GM23338 (cell line): Measurements from ENCODE around the gene GPR35. TPM values are rescaled to one million over a fixed set of nuclear protein-coding genes. Genes with fewer than 3 reads are reported as not detected.

Experiments
- ATAC-seq: fragments of 200-7000 bp; cut with Tn5 transposase; 3 replicates; pipeline ENCODE4 v1.9.1; 2020
- DNase-seq: peaks from one replicate; pipeline ENCODE4 v3.0.0-alpha.2; 2015; ENCODE audit warnings: low spot score
- H2AFZ ChIP-seq: fragments of 200-600 bp; sonication (generic); 2 replicates; pipeline ENCODE4 v1.8.0; 2016; ENCODE audit warnings: antibody characterized with exemption, mild to moderate bottlenecking, moderate library complexity
- H3F3A ChIP-seq: fragments of 200-600 bp; sonication (generic); replicated peaks from 2 replicates; pipeline ENCODE4 v1.8.0; 2017; ENCODE audit warnings: antibody characterized with exemption, mixed run types, low read depth
- H3K27ac ChIP-seq: fragments of 200-600 bp; sonication (generic); 2 replicates; pipeline ENCODE4 v1.6.1; 2016; ENCODE audit warnings: low read depth
- H3K27me3 ChIP-seq: fragments of 200-600 bp; sonication (generic); 2 replicates; pipeline ENCODE4 v1.8.0; 2016; ENCODE audit warnings: mild to moderate bottlenecking, mixed run types, moderate library complexity; ENCODE audit not compliant: insufficient read depth
- H3K36me3 ChIP-seq: fragments of 200-600 bp; sonication (generic); 2 replicates; pipeline ENCODE4 v1.8.0; 2016; ENCODE audit warnings: mild to moderate bottlenecking; ENCODE audit not compliant: insufficient read depth
- H3K4me1 ChIP-seq: fragments of 200-600 bp; sonication (generic); 2 replicates; pipeline ENCODE4 v1.8.0; 2016; ENCODE audit warnings: mild to moderate bottlenecking, moderate library complexity; ENCODE audit not compliant: insufficient read depth
- H3K4me2 ChIP-seq: fragments of 200-600 bp; sonication (generic); 2 replicates; pipeline ENCODE4 v1.7.1; 2017; ENCODE audit warnings: mixed run types
- H3K4me3 ChIP-seq: fragments of 200-600 bp; sonication (generic); 2 replicates; pipeline ENCODE4 v1.6.1; 2016; ENCODE audit warnings: mixed run types
- H3K79me2 ChIP-seq: fragments of 200-600 bp; sonication (generic); replicated peaks from 2 replicates; pipeline ENCODE4 v1.8.0; 2017; ENCODE audit warnings: mild to moderate bottlenecking; ENCODE audit not compliant: insufficient read depth
- H3K9me2 ChIP-seq: fragments of 200-600 bp; sonication (generic); 2 replicates; pipeline ENCODE4 v1.8.0; 2017; ENCODE audit not compliant: insufficient read depth
- H4K20me1 ChIP-seq: fragments of 200-600 bp; sonication (generic); replicated peaks from 2 replicates; pipeline ENCODE4 v1.8.0; 2017; ENCODE audit warnings: mild to moderate bottlenecking; ENCODE audit not compliant: insufficient read depth
- H3K27ac Mint-ChIP-seq: 2 replicates; pipeline ENCODE4 v1.8.0; 2020; ENCODE audit warnings: inconsistent platforms, mild to moderate bottlenecking, moderate library complexity, mixed read lengths
- H3K27me3 Mint-ChIP-seq: 3 replicates; pipeline ENCODE4 v1.8.0; 2022; ENCODE audit warnings: low read depth, mild to moderate bottlenecking, moderate library complexity, mixed read lengths, inconsistent platforms; ENCODE audit not compliant: insufficient read depth, poor library complexity
- H3K36me3 Mint-ChIP-seq: 3 replicates; pipeline ENCODE4 v1.8.0; 2021; ENCODE audit warnings: low read depth, mild to moderate bottlenecking, inconsistent platforms, moderate library complexity, mixed read lengths
- H3K4me1 Mint-ChIP-seq: 3 replicates; pipeline ENCODE4 v1.8.0; 2020; ENCODE audit warnings: mild to moderate bottlenecking, inconsistent platforms, mixed read lengths
- H3K4me3 Mint-ChIP-seq: 3 replicates; pipeline ENCODE4 v1.8.0; 2021; ENCODE audit warnings: moderate library complexity, mild to moderate bottlenecking, inconsistent platforms, mixed read lengths
- H3K9me3 Mint-ChIP-seq: 3 replicates; pipeline ENCODE4 v1.8.0; 2020; ENCODE audit warnings: moderate library complexity, mild to moderate bottlenecking, inconsistent platforms, mixed read lengths
- CREB1 ChIP-seq: fragments of 250-450 bp; sonication (Bioruptor Pico); IDR thresholded peaks from 2 replicates; pipeline ENCODE4 v1.5.0; 2020; ENCODE audit warnings: low read depth, mild to moderate bottlenecking, moderate library complexity
- EZH2 ChIP-seq: fragments of 200-600 bp; sonication (generic); IDR thresholded peaks from one replicate; pipeline ENCODE4 v1.8.0; 2017; ENCODE audit warnings: antibody characterized with exemption, mild to moderate bottlenecking, low read depth; ENCODE audit not compliant: unreplicated experiment
- EZH2phosphoT487 ChIP-seq: fragments of 200-600 bp; sonication (generic); IDR thresholded peaks from one replicate; pipeline ENCODE4 v1.8.1; 2018; ENCODE audit warnings: antibody characterized with exemption; ENCODE audit not compliant: unreplicated experiment
- JUNB ChIP-seq: IDR thresholded peaks from one replicate; pipeline ENCODE4 v1.6.1; 2016; ENCODE audit warnings: antibody characterized with exemption; ENCODE audit not compliant: unreplicated experiment
- NANOG ChIP-seq: IDR thresholded peaks from 2 replicates; pipeline ENCODE4 v1.6.1; 2016; ENCODE audit warnings: antibody characterized with exemption, borderline replicate concordance
- POLR2AphosphoS5 ChIP-seq: IDR thresholded peaks from 2 replicates; pipeline ENCODE4 v1.6.1; 2016; ENCODE audit warnings: antibody characterized with exemption, low read depth
- STAT1 ChIP-seq: IDR thresholded peaks from one replicate; pipeline ENCODE4 v1.6.1; 2016; ENCODE audit warnings: antibody characterized with exemption; ENCODE audit not compliant: unreplicated experiment
- ZNF114 ChIP-seq: fragments of 250-450 bp; sonication (Bioruptor Pico); IDR thresholded peaks from 2 replicates; pipeline ENCODE4 v1.5.0; 2020; ENCODE audit warnings: mild to moderate bottlenecking, moderate library complexity
- ZNF331 ChIP-seq: fragments of 250-450 bp; sonication (Bioruptor Pico); IDR thresholded peaks from 2 replicates; pipeline ENCODE4 v1.5.0; 2020; ENCODE audit warnings: low read depth, mild to moderate bottlenecking, moderate library complexity
- ZNF462 ChIP-seq: fragments of 250-450 bp; sonication (Bioruptor Pico); IDR thresholded peaks from 2 replicates; pipeline ENCODE4 v1.5.0; 2020; ENCODE audit warnings: mild to moderate bottlenecking, moderate library complexity
- polyA plus RNA-seq: library from polyadenylated mRNA; unstranded; fragments of >200 nt; fragmentation: Nextera tagmentation; extraction: Ambion mirVana; gene quantifications from 2 replicates; pipeline ENCODE4 v1.2.1, GENCODE V29; 2016
- total RNA-seq: library from RNA; depleted of rRNA; stranded (reverse); fragments of >200 nt; shearing (Covaris generic); gene quantifications from 2 replicates; pipeline ENCODE4 v1.2.3, GENCODE V29; 2014
- TF ChIP-seq, protein P1 (sequence below), 2 experiments: fragments of 200-600 bp in 1 of 2; sonication (generic) in 1 of 2; conservative IDR thresholded peaks; 2 replicates each; pipeline versions ENCODE4 v1.5.1 to v1.6.1; 2016 to 2017; ENCODE audit warnings: antibody characterized with exemption in 2 of 2, low read depth in 2 of 2, mild to moderate bottlenecking in 2 of 2, moderate library complexity in 1 of 2
- TF ChIP-seq, protein P2 (sequence below): IDR thresholded peaks from 2 replicates; pipeline ENCODE4 v1.6.1; 2016; ENCODE audit warnings: antibody characterized with exemption
- TF ChIP-seq, protein P3 (sequence below): IDR thresholded peaks from one replicate; pipeline ENCODE4 v1.6.1; 2018; ENCODE audit warnings: antibody characterized with exemption; ENCODE audit not compliant: unreplicated experiment

Gene GPR35
- total and polyA plus RNA-seq, 2 experiments from 2014 or later = not detected

GRCh38 chr2:240648155-240648649, 22.9 kb downstream of the GPR35 start:
- ATAC-seq (no peak), DNase-seq (no peak)
- Mint-ChIP-seq H3K27ac (no peak overlapping the region), H3K4me3 (no peak overlapping the region; the same call in 2 of the 3 replicates), H3K27me3 (peaks cover 16% of the 10 kb centered on the region), H3K4me1 (peaks cover 10% of the 10 kb centered on the region), H3K9me3 (no peaks in the 10 kb centered on the region; the same call in 2 of the 3 replicates), H3K36me3 (no peaks in the 10 kb centered on the region)
- Histone ChIP-seq H4K20me1 (no peaks in the 10 kb centered on the region), H2AFZ (no peak overlapping the region), H3K27ac (no peak overlapping the region), H3K4me3 (no peak overlapping the region), H3K79me2 (no peaks in the 10 kb centered on the region), H3K27me3 (no peaks in the 10 kb centered on the region), H3K9me2 (no peaks in the 10 kb centered on the region), H3F3A (no peaks in the 10 kb centered on the region), H3K4me1 (no peaks in the 10 kb centered on the region), H3K36me3 (no peaks in the 10 kb centered on the region), H3K4me2 (no peak overlapping the region)
- TF ChIP-seq ZNF114 (CRISPR knock-in tag) = no peak
- no peak for TF ChIP-seq NANOG
- TF ChIP-seq STAT1 = no peak
- no peak for TF ChIP-seq CREB1 (CRISPR knock-in tag)
- no peak for TF ChIP-seq JUNB
- TF ChIP-seq, protein P1, sequence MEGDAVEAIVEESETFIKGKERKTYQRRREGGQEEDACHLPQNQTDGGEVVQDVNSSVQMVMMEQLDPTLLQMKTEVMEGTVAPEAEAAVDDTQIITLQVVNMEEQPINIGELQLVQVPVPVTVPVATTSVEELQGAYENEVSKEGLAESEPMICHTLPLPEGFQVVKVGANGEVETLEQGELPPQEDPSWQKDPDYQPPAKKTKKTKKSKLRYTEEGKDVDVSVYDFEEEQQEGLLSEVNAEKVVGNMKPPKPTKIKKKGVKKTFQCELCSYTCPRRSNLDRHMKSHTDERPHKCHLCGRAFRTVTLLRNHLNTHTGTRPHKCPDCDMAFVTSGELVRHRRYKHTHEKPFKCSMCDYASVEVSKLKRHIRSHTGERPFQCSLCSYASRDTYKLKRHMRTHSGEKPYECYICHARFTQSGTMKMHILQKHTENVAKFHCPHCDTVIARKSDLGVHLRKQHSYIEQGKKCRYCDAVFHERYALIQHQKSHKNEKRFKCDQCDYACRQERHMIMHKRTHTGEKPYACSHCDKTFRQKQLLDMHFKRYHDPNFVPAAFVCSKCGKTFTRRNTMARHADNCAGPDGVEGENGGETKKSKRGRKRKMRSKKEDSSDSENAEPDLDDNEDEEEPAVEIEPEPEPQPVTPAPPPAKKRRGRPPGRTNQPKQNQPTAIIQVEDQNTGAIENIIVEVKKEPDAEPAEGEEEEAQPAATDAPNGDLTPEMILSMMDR (conservative IDR thresholded peaks at IDR 0.05; ENCODE audit: low read depth in 2 of 2) = no peak
- no peak for TF ChIP-seq POLR2AphosphoS5
- TF ChIP-seq ZNF331 = no peak
- no peak for TF ChIP-seq ZNF462 (CRISPR knock-in tag)
- TF ChIP-seq, protein P2, sequence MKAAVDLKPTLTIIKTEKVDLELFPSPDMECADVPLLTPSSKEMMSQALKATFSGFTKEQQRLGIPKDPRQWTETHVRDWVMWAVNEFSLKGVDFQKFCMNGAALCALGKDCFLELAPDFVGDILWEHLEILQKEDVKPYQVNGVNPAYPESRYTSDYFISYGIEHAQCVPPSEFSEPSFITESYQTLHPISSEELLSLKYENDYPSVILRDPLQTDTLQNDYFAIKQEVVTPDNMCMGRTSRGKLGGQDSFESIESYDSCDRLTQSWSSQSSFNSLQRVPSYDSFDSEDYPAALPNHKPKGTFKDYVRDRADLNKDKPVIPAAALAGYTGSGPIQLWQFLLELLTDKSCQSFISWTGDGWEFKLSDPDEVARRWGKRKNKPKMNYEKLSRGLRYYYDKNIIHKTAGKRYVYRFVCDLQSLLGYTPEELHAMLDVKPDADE = no peak
- TF ChIP-seq EZH2phosphoT487 = no peak
- TF ChIP-seq, protein P3, sequence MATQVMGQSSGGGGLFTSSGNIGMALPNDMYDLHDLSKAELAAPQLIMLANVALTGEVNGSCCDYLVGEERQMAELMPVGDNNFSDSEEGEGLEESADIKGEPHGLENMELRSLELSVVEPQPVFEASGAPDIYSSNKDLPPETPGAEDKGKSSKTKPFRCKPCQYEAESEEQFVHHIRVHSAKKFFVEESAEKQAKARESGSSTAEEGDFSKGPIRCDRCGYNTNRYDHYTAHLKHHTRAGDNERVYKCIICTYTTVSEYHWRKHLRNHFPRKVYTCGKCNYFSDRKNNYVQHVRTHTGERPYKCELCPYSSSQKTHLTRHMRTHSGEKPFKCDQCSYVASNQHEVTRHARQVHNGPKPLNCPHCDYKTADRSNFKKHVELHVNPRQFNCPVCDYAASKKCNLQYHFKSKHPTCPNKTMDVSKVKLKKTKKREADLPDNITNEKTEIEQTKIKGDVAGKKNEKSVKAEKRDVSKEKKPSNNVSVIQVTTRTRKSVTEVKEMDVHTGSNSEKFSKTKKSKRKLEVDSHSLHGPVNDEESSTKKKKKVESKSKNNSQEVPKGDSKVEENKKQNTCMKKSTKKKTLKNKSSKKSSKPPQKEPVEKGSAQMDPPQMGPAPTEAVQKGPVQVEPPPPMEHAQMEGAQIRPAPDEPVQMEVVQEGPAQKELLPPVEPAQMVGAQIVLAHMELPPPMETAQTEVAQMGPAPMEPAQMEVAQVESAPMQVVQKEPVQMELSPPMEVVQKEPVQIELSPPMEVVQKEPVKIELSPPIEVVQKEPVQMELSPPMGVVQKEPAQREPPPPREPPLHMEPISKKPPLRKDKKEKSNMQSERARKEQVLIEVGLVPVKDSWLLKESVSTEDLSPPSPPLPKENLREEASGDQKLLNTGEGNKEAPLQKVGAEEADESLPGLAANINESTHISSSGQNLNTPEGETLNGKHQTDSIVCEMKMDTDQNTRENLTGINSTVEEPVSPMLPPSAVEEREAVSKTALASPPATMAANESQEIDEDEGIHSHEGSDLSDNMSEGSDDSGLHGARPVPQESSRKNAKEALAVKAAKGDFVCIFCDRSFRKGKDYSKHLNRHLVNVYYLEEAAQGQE = no peak
- no peak for TF ChIP-seq EZH2
